Mucosa of descending colon (tissue), 3 donors: ENCODE data around the gene HSPA12A. TPM values are rescaled to one million over a fixed set of nuclear protein-coding genes. Genes with fewer than 3 reads are reported as not detected.
"Not testable (repeated sequence)": the region's sequence is repeated elsewhere in the genome, so short reads cannot be mapped to it uniquely, and the experiment has no call there.

Experiments
- ATAC-seq: fragments of 200-7000 bp; cut with Tn5 transposase; one replicate; pipeline ENCODE4 v1.9.1; 2020; ENCODE audit warnings: mild to moderate bottlenecking, moderate library complexity
- DNase-seq, 3 donors: peaks; one replicate each; pipeline ENCODE4 v3.0.0-alpha.2; 2020
- H3K36me3 ChIP-seq: fragments of 200-600 bp; one replicate; pipeline ENCODE4 v1.8.0; 2021; ENCODE audit warnings: low read depth, mild to moderate bottlenecking
- H3K4me1 ChIP-seq: fragments of 200-600 bp; one replicate; pipeline ENCODE4 v1.8.0; 2021; ENCODE audit warnings: low read depth, mild to moderate bottlenecking
- H3K4me3 ChIP-seq: fragments of 200-600 bp; one replicate; pipeline ENCODE4 v1.8.0; 2021; ENCODE audit warnings: mild to moderate bottlenecking
- H3K9me3 ChIP-seq: fragments of 200-600 bp; one replicate; pipeline ENCODE4 v1.8.0; 2021; ENCODE audit warnings: mild to moderate bottlenecking
- CTCF ChIP-seq: fragments of 200-600 bp; IDR thresholded peaks from one replicate; pipeline ENCODE4 v1.8.0; 2022; ENCODE audit warnings: antibody characterized with exemption, mild to moderate bottlenecking
- intact Hi-C, 2 donors: fragments of 100-400 bp; cut with DNase I in 1 of 2; cut with micrococcal nuclease in 1 of 2; formaldehyde crosslinking; loops; one replicate each; pipeline versions ENCODE4 v1.11.0 to v1.11.1; 2022; cut with DNase I, micrococcal nuclease
- total RNA-seq, 3 donors: library from RNA; stranded (reverse); fragmentation: NEBNext Ultra II Directional in 2 of 3; extraction: Animal tissue kit (Norgen Biotek cat#: 25700) in 2 of 3; gene quantifications; one replicate each; pipeline versions ENCODE4 v1.2.1 to v1.2.4, GENCODE V29; 2021 to 2023
- donor health status: DM: no; HTN: no; CAD: no; lungs with moderate emphysema.
- donor health status: DM: no; HTN: no; CAD: no.
- donor health status: DM: no; HTN: yes; CAD: no.

HSPA12A gene
- total RNA-seq, 3 donors from 2014 or later: 7.7 to 20.6 (median 8.8) TPM

GRCh38 chr10:116715839-116716377 lies 26.5 kb downstream of the HSPA12A start:
- H3K9me3 ChIP-seq: no peaks in the 10 kb centered on the region
- DNase-seq: no peak
- TF ChIP-seq CTCF: no peak
- intact Hi-C loops: no loop called here
- no peak overlapping the region for H3K4me3 ChIP-seq
- no peaks in the 10 kb centered on the region for H3K36me3 ChIP-seq
- ATAC-seq: no peak
- peaks cover 8% of the 10 kb centered on the region for H3K4me1 ChIP-seq

- Histone ChIP-seq H3K4me1 (peaks cover 2% of the 10 kb centered on the region), H3K36me3 (no peaks in the 10 kb centered on the region), H3K4me3 (no peak overlapping the region), H3K9me3 (no peaks in the 10 kb centered on the region)
- ATAC-seq (no peak), DNase-seq (no peak)
- intact Hi-C loops: no loop called here
- no peak for TF ChIP-seq CTCF
These were observed 27.0 kb downstream of the HSPA12A start for GRCh38 chr10:116715341-116715740.

GRCh38 chr10:116713846-116714245 lies 28.5 kb downstream of the HSPA12A start:
- Histone ChIP-seq H3K36me3 (no peaks in the 10 kb centered on the region), H3K4me1 (no peaks in the 10 kb centered on the region), H3K4me3 (no peak overlapping the region), H3K9me3 (no peaks in the 10 kb centered on the region)
- no peak for ATAC-seq
- no peak for TF ChIP-seq CTCF
- intact Hi-C loops: no loop called here
- DNase-seq: no peak

- DNase-seq (no peak), ATAC-seq (no peak)
- Histone ChIP-seq H3K4me1 (no peaks in the 10 kb centered on the region), H3K36me3 (no peaks in the 10 kb centered on the region), H3K9me3 (no peaks in the 10 kb centered on the region), H3K4me3 (no peak overlapping the region)
- TF ChIP-seq CTCF: no peak
- intact Hi-C loops: no loop called here
These were observed 29.3 kb downstream of the HSPA12A start for GRCh38 chr10:116712989-116713543.

GRCh38 chr10:116712519-116712918 lies 29.8 kb downstream of the HSPA12A start:
- no peak for ATAC-seq
- no peak for DNase-seq
- TF ChIP-seq CTCF: no peak
- H3K4me1 ChIP-seq: no peaks in the 10 kb centered on the region
- H3K9me3 ChIP-seq: no peaks in the 10 kb centered on the region
- intact Hi-C loops: no loop called here
- no peaks in the 10 kb centered on the region for H3K36me3 ChIP-seq
- no peak overlapping the region for H3K4me3 ChIP-seq

- intact Hi-C loops: not testable (repeated sequence)
These were observed 30.6 kb downstream of the HSPA12A start for GRCh38 chr10:116711803-116712202.

More at GRCh38 chr10:116711803-116712202, 30.6 kb downstream of the HSPA12A start:
- not testable (repeated sequence) for H3K4me3 ChIP-seq, H3K4me1 ChIP-seq, DNase-seq, H3K9me3 ChIP-seq, H3K36me3 ChIP-seq, ATAC-seq
